HG02884 (cell line): Measurements from ENCODE around the gene DDAH1.
A peak's percentile ranks its signal among the peaks of the same experiment; 100 is the strongest.
"Not testable (repeated sequence)": the region's sequence is repeated elsewhere in the genome, so short reads cannot be mapped to it uniquely, and the experiment has no call there.

Experiments used
- ATAC-seq: cut with Tn5 transposase; IDR thresholded peaks from one replicate; pipeline ENCODE4 v1.9.1; 2021; ENCODE audit warnings: mild to moderate bottlenecking, moderate library complexity; ENCODE audit not compliant: unreplicated experiment

The DDAH1 gene

DNA sequence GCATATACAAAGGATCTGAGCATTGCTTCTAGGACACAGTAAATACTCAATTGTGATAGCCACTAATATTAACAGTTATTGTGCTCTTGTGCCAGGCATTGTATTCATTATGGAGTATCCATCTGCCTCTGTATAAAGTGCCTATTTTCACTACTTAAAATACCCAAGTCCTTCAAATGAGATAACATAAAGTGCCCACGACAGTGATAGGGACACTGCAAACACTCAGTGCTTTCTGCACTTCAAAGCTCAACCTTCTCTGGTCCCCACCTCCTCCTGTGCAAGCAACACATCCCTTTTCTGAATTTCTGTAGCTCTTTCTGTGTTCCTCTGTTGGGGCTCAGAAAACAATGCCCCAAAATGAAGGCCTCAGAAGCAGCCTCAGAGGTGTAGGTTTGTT lies 6.6 kb upstream of the DDAH1 start:
- no peak for ATAC-seq

DNA sequence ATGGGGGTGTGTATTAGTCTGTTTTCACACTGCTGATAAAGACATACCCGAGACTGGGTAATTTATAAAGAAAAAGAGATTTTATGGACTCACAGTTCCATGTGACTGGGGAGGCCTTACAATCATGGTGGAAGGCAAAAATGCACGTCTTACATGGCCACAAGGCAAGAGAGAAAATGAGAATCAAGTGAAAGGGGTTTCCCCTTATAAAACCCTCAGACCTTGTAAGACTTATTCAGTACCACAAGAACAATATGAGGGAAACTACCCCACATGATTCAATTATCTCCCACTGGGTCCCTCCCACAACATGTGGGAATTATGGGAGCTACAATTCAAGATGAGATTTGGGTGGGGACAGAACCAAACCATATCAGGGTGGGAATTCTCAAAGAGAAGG lies 5.2 kb upstream of the DDAH1 start:
- not testable (repeated sequence) for ATAC-seq

- no peak for ATAC-seq
Observed at GRCh38 chr1:85467929-85468540, 3.1 kb upstream of the DDAH1 start.

- ATAC-seq, result no peak
Observed at GRCh38 chr1:85467036-85467435, 2.1 kb upstream of the DDAH1 start.

- ATAC-seq, result no peak
Observed at GRCh38 chr1:85465786-85466134, 801 bp upstream of the DDAH1 start.

DNA sequence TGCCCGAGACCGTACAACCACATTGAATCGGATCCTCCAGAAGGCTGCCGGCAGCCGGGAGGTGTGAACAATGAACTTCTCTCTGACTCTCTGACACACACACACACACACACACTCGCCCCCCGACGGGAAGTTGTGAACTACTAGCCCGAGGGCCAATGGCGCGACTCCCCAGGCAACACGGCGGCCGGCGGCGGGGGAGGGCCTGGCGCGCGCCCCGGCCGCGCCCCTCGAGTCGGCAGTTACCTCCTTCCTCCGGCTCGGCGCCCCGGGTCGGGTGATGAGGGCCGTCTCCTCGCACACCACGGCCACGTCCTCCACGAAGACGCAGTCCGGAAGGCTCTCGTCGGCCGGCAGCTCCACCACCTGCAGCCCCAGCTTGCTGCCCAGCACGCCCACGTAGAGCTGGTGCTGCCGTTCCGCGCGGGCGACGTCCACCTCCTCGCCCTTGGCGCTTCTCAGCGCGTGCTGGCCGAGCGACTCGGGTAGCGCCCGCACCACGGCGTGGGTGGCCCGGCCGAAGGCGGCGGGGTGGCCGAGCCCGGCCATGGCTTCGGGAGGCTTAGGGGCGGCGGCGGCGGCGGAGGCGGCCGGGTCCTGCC lies 361 bp downstream of the DDAH1 start:
- ATAC-seq, result peak; percentile 63

DNA sequence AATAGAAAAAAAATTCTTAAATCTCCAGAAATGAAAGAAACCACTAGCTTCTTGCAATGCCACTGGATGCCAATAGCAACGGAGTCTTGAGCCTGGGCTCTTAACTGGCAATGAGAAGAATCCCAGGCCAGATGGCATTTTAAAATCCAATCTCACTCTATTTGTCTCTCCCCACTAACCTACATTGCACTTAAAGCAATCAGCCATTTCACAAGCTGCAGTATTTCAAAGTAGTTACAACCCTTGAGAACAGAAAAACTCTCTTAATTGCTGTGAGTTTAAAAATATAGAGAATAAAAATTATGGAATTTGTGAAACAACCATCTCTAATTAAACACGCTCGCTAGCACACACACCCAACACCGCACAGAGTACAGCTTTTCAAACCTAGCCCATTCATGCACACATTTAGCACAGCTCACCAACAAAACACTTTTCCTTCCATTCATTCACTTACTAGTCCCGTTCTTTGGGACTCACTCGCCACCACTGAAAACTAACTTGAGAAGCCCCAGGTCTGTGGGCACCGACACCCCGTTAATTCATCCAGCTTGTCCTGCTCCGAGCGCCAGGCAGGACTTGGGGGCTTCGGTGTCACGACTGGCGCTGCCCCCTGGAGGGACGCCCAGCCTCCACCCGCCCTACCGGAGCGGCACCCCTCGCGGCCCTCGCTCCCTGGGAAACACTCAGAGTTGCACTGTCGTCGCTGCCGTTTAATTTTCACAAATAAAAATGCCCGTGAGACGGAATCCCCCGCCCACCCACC lies 1.0 kb downstream of the DDAH1 start:
- no peak for ATAC-seq

DNA sequence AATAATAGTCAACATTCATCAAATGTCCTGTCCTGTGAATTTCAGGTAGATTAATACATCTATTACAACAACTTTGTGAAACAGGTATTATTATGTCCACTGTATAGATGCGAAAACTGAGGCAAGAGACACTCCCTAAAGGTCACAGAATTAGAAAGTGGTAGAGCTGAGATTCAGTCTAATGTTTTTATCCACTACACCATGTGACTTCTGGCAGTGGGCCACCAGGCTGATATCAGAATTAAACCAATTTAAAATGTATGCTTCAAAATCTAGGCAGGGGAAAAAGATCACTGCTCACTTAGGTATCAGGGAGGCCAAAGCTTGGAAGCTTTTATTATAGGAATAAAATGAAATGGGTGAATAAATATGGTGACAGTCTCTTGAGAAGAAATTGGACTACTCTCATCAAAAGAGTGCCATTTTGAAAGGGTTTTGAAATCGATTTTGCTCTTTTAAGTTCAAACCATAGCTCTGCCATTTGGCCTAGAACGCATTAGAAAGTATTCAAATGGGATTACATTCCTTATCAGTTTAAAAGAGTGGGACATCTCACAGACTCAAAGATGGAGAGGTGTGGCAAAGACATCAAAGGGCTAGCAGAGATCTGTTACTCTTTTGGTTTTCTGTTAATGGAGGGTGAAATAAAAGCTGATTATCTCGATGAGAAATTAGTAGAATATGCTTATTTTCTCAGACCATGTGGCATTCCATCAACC lies 1.9 kb downstream of the DDAH1 start:
- no peak for ATAC-seq

DNA sequence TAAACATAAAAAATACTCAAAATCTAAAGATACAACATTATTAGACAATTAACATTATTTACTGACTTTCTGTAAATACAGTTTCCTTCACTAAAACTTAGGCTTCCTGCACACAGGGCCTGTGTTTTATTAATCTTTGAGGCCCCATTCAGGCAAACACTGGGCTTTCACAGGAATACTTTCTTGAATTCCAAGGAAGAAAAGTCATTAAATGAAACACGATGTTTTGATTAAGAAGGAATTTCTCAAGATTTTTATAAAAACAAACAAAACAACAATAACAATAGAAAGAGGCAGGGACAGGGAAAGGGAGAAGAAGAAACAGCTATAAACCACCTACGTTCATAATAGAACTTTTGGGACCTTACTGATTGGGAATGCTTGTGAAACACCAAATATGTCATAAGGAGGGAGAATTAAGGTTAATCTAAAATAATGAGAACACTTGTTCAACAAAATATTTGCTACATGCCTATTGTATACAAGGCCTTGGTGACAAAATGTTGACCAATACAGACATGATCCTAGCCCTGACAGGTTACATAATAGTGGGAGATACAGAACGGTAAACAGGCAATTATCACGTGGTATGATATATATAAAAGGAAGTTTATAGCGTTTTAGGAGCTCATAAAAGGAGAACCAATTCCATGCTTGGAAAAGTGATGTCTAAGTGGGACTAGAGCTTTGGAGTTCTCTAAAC lies 3.6 kb downstream of the DDAH1 start:
- ATAC-seq, result no peak

- no peak for ATAC-seq
Observed at GRCh38 chr1:85460555-85461088, 4.3 kb downstream of the DDAH1 start.

GRCh38 chr1:85459290-85459689 lies 5.7 kb downstream of the DDAH1 start:
- ATAC-seq, result no peak

DNA sequence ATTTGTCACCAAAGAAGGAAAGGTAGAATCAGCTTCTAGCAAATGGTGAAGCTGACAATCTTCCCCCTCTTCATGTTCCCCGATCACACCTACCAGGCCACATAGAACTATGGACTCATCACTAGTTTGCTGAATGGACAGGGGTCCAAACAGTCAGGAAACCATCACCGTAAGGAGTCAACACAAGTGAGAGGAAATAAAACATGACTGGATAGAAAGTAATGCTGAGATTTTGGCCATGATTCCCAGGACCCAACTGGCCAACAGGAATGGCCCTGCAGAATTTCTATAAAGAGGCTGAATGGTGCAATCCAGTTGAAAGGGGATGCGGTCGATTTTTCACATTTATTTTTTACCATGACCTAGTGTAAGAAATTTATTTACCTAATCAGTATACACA lies 10.7 kb downstream of the DDAH1 start:
- ATAC-seq, result no peak

GRCh38 chr1:85453640-85454194 lies 11.2 kb downstream of the DDAH1 start:
- ATAC-seq, result no peak

- no peak for ATAC-seq
Observed at GRCh38 chr1:85452948-85453347, 12.0 kb downstream of the DDAH1 start.

DNA sequence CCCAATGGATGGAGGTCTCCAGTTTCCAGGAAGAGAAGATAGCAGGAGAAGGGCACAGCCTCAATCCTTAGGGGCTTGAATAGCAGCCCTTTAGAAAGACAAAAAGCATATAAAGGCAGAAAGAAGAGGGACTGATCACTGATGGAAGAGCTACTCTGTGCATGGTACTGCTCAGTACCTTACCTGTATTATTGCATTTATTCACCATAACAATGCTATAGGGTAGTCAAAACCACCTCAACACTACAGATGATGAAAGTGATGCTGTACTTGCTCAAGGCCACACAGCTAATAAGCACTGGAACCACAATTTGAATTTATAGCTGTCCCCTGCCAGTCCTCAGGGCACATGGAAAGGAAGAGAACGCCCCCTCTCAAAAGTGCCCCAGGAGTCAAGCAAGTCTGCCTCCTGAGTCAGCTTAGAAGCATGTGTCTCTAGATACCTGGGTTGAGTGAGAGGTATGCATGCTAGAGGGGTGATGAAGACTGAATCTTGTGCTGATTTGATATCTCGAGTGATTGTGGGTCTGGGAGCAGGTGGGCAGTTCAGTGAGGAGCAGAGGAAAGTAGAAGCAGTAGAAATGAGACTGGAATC lies 13.6 kb downstream of the DDAH1 start:
- ATAC-seq, result no peak

GRCh38 chr1:85450832-85451231 lies 14.1 kb downstream of the DDAH1 start:
- ATAC-seq, result no peak

DNA sequence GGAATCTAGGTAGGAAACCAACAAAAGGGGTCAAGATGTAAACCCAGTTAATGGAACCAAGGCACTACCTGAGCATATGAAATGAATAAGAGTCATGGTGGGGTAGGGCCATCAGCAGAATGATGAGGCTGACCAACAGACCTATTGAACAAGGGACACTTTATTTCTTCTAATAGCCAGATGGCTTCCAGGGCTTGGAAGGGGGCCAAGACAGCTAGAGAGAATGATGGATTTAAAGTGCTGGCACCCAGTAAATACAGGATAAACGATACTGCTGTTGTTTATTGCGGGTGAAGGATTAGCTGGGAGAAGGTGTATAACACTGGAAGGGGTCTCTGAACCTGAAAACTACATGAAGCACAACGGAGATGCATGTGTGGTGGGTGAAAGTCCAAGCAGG lies 15.6 kb downstream of the DDAH1 start:
- no peak for ATAC-seq

DNA sequence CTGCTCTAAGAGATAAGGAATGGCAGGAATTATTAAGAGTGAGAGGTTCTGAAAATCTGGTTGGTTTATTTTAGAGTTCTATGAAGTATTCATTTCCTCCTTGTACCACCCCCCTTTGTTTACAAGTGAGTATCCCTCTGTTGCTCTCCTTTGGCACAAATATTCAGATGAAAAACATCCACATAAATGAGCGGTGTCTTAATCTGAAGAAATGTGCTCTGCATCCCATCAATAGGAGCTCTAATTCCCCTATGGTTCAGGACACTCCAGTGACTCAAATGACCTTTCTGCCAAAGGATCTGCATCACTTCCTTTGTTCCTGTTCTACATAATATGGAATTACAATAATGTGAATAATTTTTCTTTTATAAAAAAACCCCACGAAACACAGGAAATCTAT lies 16.6 kb downstream of the DDAH1 start:
- no peak for ATAC-seq

GRCh38 chr1:85447006-85447943 lies 17.7 kb downstream of the DDAH1 start:
- ATAC-seq, result no peak
